HG02884 (cell line): ENCODE data around the gene TSPAN9.

Source experiments
- ATAC-seq: cut with Tn5 transposase; IDR thresholded peaks from one replicate; pipeline ENCODE4 v1.9.1; 2021; ENCODE audit warnings: mild to moderate bottlenecking, moderate library complexity; ENCODE audit not compliant: unreplicated experiment

TSPAN9 gene

DNA sequence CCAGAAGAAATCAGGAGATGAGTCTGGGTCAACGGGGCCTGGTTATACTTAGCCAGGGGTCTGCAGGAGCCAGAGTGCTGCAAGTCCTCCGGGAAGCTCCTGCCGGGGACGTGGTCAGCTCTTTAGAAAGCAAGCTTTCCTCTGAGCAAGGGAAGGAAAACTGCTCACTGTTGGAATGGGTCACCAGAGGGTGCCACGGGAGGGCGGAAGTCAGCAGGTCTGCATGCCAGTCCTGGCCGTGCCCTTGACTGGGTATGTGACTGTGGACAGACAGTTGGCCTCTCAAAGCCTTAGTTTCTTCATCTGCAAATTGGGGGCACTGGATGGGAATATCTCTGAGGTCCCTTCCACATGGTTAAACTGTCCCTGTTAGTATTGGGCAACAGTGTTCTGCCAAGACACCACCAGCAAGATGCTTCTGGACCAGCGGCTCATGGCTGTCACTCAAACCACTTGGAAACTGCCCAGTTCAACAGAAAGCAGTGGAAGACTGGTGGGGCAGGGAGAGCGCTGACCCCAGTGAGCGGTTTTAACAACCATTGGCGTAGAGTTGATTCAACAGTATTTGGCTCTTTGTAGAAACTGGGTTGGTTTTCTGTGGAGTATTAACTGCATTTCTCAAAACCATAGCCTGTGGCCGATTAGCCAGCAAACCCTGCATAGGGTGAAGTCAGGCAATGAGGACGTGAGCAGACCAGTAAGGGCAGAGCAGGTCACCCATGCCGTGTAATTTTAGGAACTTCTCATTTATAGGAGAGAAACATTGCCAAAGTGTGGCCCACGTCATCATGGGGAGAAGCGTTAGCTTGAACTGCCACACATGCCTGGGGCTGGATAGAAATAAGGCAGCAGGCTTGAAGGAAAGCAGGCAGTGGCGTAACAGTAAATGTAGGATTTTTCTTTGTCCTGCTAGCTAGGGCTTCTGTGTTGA is 249.9 kb downstream of the TSPAN9 start:
- ATAC-seq = no peak

DNA sequence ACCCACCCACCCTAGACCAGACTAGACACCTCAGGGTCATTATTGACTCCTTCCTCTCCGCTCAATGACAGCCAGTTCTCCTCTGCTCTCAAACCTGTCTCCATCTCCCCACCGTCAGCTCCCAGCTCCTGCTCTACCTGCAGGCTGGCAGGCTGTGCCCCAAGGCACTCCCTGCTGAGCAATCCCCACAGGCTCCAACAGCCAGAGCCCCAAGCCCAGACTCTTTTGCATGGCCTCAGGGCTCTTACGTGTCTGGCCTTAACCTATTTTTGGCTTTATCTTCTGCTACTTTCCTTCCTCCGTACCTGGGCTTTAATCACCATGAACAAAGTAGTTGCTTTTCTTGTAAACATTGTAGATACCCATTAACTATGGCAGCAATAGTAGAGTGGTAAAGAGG is 250.9 kb downstream of the TSPAN9 start:
- ATAC-seq = no peak

DNA sequence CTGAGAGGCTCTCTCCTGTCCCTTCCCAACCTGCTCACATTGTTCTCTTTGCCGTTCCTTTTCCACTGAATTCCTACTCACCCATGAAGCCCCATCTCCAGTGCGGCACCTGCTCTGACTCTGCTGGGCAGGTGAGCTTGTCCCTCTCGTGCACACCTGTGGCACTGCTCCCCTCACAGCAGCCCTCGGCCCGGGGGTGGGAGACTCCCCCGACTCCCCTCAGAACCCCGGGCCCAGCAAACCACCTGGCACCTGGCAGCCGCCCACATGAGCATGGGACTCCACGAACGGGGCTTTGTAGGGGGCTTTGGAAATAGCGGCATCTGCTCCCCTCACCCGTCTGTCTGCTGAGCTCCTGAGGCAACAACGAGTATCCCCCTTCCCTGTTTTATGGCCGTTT is 251.4 kb downstream of the TSPAN9 start:
- no peak for ATAC-seq

DNA sequence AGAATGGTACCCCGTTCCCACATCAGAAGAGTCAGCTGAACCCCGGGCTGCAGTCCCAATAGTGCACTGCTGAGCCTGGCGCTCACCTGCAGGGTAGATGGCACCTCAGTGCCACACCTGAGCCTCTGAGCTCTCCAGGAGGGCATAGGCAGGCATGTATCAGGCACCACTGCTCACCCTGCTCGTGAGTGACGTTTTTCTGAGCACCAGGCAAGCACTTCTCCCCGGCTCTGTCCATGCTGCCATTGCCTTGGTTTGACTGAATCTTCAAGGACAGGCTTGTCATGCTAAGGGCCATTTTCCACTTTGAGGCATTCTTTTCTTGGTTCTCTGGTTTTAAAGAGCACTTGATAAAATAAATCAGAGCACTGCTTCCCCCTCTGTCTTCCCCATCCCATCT is 252.2 kb downstream of the TSPAN9 start:
- ATAC-seq = no peak

DNA sequence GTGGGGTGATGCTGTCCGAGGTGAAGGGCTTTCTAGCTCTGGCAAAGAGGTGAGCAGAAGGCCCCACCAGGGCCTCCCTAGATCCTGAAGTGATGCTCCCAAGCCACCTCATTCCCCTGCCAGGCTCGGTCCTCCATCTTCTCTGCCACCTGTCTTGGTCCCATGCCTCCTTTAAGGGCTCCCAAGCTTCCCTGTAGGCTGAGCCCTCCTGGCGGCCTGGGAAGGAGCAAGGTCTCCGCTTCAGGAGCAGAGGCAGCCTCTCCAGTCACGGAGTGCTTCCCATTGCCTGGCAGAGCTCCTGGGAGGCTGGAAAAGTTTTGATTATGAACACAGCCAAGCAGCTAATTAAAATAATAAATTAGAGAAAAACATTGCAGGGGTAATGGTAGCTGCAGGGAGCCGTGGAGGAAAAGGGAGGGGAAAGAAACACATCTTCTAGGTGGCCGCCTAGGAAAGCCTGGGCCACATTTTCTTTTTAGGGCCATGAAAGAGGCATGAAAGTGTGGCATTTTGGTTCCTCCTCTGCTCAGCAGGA is 253.9 kb downstream of the TSPAN9 start:
- ATAC-seq = no peak

DNA sequence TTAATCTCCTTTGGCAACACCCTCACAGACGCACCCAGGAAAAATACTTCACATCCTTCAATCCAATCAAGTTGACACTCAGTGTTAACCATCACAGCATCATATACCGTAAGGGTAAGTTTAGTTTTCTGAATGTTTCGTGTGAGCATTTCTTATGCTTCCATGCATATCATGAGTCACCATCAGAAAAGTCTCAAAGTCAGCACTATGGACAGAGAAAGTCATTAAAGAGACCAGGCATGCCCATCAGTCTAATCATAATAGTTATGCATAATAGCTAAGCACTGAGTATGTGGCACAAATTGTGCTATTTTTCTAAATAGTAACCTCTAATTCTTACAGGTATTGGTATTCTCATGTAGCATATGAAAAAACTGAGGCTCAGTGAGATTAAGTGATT is 255.0 kb downstream of the TSPAN9 start:
- no peak for ATAC-seq

DNA sequence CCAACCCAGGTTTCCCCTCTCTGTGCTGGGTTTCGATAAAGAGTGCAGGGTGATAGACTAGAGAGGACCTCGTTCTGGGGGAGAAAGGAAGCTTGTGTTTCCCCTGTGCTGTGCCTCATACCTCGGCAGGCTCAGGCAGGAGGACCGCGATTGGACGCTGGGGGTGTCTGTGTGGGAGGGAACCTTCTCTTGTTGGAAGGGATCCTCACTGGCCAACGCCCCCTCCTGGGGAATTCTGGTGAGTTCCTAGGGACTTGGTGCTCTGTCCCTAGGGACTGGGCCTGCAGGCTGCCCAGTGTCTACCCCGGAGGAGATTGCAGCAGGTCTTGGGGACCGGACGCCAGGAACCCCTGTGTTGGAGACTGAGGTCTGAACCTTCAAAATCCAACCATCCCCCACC is 256.4 kb downstream of the TSPAN9 start:
- no peak for ATAC-seq

DNA sequence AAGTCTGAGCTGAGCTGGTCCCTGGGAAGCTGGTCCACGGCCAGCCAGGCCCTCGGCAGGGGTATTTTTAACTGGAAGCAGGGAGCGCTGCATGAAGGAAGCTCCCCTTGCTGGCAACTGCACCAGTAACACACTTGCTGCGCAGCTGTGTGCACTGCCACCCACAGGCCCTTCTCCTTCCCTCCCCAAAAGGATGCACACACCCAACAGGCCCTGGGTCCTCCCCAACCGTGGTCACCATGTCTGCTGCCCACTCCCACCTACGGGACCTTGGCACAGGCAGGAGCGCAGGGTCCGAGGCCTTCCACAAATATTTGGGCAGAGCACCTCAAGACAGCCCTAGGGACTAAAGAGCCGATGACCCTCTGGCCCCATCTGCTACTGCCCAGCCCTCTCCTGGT is 256.8 kb downstream of the TSPAN9 start:
- no peak for ATAC-seq

DNA sequence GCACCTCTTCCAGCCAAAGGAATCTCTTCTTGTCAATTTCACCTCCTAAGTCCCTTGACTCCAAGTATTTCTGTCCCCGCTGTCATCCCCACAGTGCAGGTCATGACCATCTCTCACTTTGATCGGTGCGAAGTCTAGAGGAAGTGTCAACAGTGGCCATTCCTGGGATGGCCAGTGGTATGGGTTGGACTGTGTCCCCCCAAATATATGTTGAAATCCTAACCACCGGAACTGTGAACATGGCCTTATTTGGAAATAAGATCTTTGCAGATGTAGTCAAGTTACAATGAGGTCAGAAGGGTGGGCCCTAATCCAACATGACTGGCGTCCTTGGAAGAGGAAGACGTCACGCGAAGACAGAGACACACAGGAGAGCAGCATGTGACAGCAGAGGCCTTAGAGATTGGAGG is 257.9 kb downstream of the TSPAN9 start:
- ATAC-seq = no peak
